ENCODE measurements around the gene TRMT11.
"Not testable (repeated sequence)": the region's sequence is repeated elsewhere in the genome, so short reads cannot be mapped to it uniquely, and the experiment has no call there.

The TRMT11 gene

GRCh38 chr6:126048635-126049034, 62.3 kb downstream of the TRMT11 start:
- DNase-seq = no peak

GRCh38 chr6:126050795-126051194, 64.5 kb downstream of the TRMT11 start:
- DNase-seq = no peak

DNA sequence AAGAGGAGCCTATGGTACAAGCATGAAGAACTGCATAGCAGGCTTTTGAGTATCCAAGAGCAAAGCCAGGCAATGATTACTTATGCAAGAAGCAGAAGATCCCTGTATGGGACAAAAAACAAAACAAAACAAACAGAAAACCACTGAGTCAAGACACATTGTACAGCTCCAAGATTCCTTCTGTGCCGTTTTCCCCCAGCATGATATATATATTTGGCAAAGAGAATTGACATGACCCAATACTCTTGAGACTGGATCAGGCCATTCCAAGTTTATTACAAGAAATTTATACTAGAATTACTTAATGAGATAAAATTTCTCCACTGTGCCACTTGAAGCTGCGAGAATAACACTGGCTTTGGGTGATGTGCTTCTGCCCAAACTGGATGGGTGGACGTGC, 65.5 kb downstream of the TRMT11 start:
- no peak for DNase-seq

- DNase-seq = no peak
Measured at GRCh38 chr6:126052485-126052884, 66.1 kb downstream of the TRMT11 start.

DNA sequence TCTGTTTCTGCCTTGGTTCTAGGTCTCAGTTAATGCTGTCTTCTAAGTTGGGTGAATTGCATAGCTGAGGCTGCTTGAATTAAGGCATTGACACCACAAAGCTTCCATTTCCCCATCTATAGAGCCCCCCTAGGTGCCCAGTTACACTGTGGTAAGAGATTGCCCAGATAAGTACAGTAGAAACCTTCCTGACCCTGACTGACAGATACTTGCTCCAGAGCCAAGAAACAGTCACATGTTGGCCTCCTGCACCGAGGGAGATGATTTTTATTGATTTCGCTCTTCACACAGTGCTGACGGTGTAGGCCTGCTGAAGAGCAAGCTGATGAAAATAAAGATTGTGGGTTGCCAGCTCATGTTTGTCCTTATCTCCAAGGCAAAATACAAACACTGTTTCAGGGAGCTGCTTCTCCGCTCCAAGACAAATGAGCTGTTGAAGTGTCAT, 67.9 kb downstream of the TRMT11 start:
- no peak for DNase-seq

- no peak for DNase-seq
Measured at GRCh38 chr6:126054802-126055201, 68.5 kb downstream of the TRMT11 start.

DNA sequence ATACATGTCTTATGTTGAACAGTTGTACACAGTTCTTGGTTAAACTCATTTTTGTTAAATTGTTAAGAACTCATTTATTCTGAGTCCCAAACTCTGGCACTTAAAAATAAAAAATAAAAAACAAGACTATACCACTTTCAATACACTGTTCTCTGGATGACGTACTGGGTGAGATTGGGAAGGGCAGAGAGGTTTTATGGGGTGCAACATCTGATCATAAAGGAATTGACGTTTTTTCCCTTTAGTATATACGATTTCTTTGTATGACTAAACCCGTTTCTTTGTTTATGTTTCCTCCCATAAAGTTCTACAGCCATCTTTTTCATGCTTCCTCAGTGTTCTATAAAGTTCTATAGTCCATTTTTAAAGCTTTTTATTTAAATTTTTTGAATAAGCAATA, 69.1 kb downstream of the TRMT11 start:
- DNase-seq = no peak

- DNase-seq = no peak
Measured at GRCh38 chr6:126056355-126057004, 70.1 kb downstream of the TRMT11 start.

DNA sequence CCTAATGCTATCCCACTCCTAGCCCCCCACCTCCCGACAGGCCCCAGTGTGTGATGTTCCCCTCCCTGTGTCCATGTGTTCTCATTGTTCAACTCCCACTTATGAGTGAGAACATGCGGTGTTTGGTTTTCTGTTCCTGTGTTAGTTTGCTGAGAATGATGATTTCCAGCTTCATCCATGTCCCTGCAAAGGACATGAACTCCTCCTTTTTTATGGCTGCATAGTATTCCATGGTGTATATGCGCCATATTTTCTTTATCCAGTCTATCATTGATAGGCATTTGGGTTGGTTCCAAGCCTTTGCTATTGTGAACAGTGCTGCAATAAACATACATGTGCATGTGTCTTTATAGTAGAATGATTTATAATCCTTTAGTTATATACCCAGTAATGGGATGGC, 71.7 kb downstream of the TRMT11 start:
- DNase-seq = not testable (repeated sequence)

- DNase-seq = no peak
Measured at GRCh38 chr6:126060400-126060799, 74.1 kb downstream of the TRMT11 start.

GRCh38 chr6:126063512-126064146, 77.3 kb downstream of the TRMT11 start:
- no peak for DNase-seq

DNA sequence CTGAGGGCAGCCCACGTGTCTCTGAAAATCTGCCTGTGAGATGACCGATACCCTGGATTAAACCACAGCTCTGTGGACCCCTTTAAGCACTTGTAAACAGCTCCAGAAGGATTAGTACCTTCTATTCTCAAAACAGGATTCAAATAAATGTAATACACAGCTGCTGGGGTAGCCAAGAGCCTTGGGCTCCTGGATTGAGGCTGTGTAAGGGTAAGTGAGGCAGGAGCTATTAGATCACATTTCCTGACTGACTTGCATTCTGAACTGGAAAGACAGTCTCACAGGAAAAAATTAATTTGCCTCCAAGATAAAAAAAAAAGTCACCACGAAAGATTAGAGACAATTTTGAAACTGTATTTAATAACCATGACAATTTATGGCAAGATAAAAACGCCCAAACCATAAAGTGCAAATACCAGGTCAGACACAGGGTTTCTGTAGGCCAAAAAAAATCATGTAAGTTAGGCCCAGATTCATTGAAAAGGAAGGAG, 78.0 kb downstream of the TRMT11 start:
- no peak for DNase-seq

- DNase-seq = no peak
Measured at GRCh38 chr6:126064748-126065401, 78.5 kb downstream of the TRMT11 start.

- no peak for DNase-seq
Measured at GRCh38 chr6:126066053-126067048, 80.0 kb downstream of the TRMT11 start.

GRCh38 chr6:126067073-126067472, 80.7 kb downstream of the TRMT11 start:
- no peak for DNase-seq

GRCh38 chr6:126069449-126069848, 83.1 kb downstream of the TRMT11 start:
- DNase-seq = no peak

GRCh38 chr6:126071000-126071647, 84.8 kb downstream of the TRMT11 start:
- no peak for DNase-seq

- no peak for DNase-seq
Measured at GRCh38 chr6:126072172-126072571, 85.8 kb downstream of the TRMT11 start.

- no peak for DNase-seq
Measured at GRCh38 chr6:126072834-126073233, 86.5 kb downstream of the TRMT11 start.

GRCh38 chr6:126075335-126076071, 89.2 kb downstream of the TRMT11 start:
- DNase-seq = no peak

DNA sequence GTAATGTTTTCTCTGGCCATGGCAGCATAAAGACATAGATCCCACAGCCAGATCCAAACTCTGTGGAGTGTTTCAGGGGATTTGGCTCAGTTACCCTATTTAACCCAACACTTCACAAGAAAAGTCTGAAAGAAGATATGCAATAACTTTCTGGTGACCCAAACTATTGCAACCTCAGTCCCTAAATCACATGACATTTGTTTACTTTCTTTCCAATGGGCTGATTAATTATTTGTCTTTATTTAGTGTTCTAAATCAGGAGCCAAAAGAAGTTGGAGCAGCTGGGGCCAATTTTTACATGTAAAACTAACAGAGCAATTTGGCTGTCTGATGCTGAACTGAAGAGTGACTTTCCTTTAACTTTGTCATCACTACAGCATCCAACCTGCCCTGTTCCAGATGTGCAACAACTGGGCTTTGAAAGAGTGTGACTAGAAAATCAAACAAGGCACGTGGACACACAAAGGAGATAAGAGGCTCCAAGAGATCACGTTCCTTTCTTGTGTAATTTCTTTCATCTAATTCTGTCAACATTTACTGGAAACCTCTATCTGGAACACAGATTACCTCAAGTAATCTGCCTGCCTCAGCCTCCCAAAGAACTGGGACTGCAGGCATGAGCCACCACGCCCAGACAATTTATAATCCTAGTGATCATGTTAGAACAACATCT, 90.8 kb downstream of the TRMT11 start:
- no peak for DNase-seq

Data from stimulated activated CD4-positive, alpha-beta T cell treated with anti-CD3 and anti-CD28 coated beads, Interleukin-2, amount 100 ng/mL, for 24 hours (primary cell).